ENCODE data around the gene ALPG. TPM values are rescaled to one million over a fixed set of nuclear protein-coding genes. Genes with fewer than 3 reads are reported as not detected.
A peak's percentile ranks its signal among the peaks of the same experiment; 100 is the strongest.
"Not testable (repeated sequence)": the region's sequence is repeated elsewhere in the genome, so short reads cannot be mapped to it uniquely, and the experiment has no call there.

The ALPG gene
- total and polyA plus RNA-seq, 2 of the 4 experiments (the other 2 are of a cell fraction): not detected

GRCh38 chr2:232440220-232441018 lies 33.8 kb downstream of the ALPG start:
- H2AK9ac ChIP-seq (replicated peaks; ENCODE audit: low read depth, low read length, poor library complexity): peak overlapping the region; percentile 82
- H3K9ac ChIP-seq (ENCODE audit: low read depth, low read length); H2BK20ac ChIP-seq (ENCODE audit: low read depth, low read length): not testable (repeated sequence)

More at GRCh38 chr2:232440220-232441018, 33.8 kb downstream of the ALPG start:
- H4K91ac ChIP-seq (ENCODE audit: insufficient read depth, low read depth, low read length); H3K79me1 ChIP-seq (ENCODE audit: low read depth in 1 of 2, low read length in 2 of 2); H2BK15ac ChIP-seq (ENCODE audit: low read depth, low read length); H3K18ac ChIP-seq (ENCODE audit: low read depth, low read length); H4K5ac ChIP-seq (ENCODE audit: low read depth, low read length); H3K4ac ChIP-seq (ENCODE audit: low read depth, low read length); POLR2A ChIA-PET (ENCODE audit: unreplicated experiment); H2BK120ac ChIP-seq (ENCODE audit: low read depth, low read length); H3K4me2 ChIP-seq (ENCODE audit: low read depth, low read length); H3K4me3 ChIP-seq (ENCODE audit: insufficient read depth, low read depth, low read length); H3K27ac ChIP-seq (ENCODE audit: insufficient read depth, low read length); H3K36me3 ChIP-seq (ENCODE audit: control insufficient read depth, insufficient read depth, low read length); dilution Hi-C loops (cut with HindIII; ENCODE audit: low sequenced_read_pairs, unreplicated experiment); H3K23ac ChIP-seq (ENCODE audit: low read depth, low read length); H2BK5ac ChIP-seq (ENCODE audit: low read depth, low read length, poor library complexity, severe bottlenecking); H3K4me1 ChIP-seq (ENCODE audit: control insufficient read depth, insufficient read depth, low read length); H3K14ac ChIP-seq (replicated peaks; ENCODE audit: low read depth, low read length); BruUV-seq (replicated peaks); H4K20me1 ChIP-seq (ENCODE audit: insufficient read depth, low read length); H3K56ac ChIP-seq (ENCODE audit: extremely low read depth, insufficient read depth, low read length); H3K9me3 ChIP-seq (ENCODE audit: control insufficient read depth, insufficient read depth, low read length); H2AK5ac ChIP-seq (ENCODE audit: low read depth, low read length); H4K8ac ChIP-seq (ENCODE audit: low read depth in 2 of 2, low read length in 2 of 2); H3K9me1 ChIP-seq (ENCODE audit: insufficient read depth, low read length); in situ Hi-C loops (cut with MboI; ENCODE audit: low sequenced_read_pairs): not testable (repeated sequence)
- ATAC-seq (ENCODE audit: low read depth) (peak; percentile 86), DNase-seq (peak; percentile 48)
- H3K27me3 ChIP-seq (ENCODE audit: control insufficient read depth, insufficient read depth, low read length): peaks cover 21% of the 10 kb centered on the region
- TF ChIP-seq, protein P1, sequence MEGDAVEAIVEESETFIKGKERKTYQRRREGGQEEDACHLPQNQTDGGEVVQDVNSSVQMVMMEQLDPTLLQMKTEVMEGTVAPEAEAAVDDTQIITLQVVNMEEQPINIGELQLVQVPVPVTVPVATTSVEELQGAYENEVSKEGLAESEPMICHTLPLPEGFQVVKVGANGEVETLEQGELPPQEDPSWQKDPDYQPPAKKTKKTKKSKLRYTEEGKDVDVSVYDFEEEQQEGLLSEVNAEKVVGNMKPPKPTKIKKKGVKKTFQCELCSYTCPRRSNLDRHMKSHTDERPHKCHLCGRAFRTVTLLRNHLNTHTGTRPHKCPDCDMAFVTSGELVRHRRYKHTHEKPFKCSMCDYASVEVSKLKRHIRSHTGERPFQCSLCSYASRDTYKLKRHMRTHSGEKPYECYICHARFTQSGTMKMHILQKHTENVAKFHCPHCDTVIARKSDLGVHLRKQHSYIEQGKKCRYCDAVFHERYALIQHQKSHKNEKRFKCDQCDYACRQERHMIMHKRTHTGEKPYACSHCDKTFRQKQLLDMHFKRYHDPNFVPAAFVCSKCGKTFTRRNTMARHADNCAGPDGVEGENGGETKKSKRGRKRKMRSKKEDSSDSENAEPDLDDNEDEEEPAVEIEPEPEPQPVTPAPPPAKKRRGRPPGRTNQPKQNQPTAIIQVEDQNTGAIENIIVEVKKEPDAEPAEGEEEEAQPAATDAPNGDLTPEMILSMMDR (conservative IDR thresholded peaks at IDR 0.05; ENCODE audit: low read depth, low read length): peak; percentile 87
- peak; percentile 84 for TF ChIP-seq RAD21 (IDR thresholded peaks at IDR 0.05; ENCODE audit: low read length)
- peak; percentile 61 for TF ChIP-seq SMC3 (IDR thresholded peaks at IDR 0.05; ENCODE audit: low read depth, low read length)
- no CpG with 5 or more reads among the region's 16 CpGs for WGBS, 2 experiments (ENCODE audit: extremely low coverage in 2 of 2, insufficient read length in 1 of 2)
- CTCF ChIA-PET: interaction anchor here (0.7 kb wide), 1 partner anchor 69 kb away, joined by 3 read pairs; no protein-coding TSS in a partner anchor
- H2AFZ ChIP-seq (replicated peaks; ENCODE audit: low read length, poor library complexity): peak overlapping the region; percentile 33
- intact Hi-C loops (cut with micrococcal nuclease): loop anchor here (1.0 to 5.0 kb wide), 6 partner anchors 113 to 588 kb away; no protein-coding TSS in a partner anchor
